RWPE2 (cell line): ENCODE data around the gene LAMA3.

Experiments used
- ATAC-seq: fragments of 200-7000 bp; cut with Tn5 transposase; 3 replicates; pipeline ENCODE4 v1.9.1; 2021; ENCODE audit warnings: low read depth
- DNase-seq: peaks from one replicate; pipeline ENCODE4 v3.0.0-alpha.2; 2020; ENCODE audit warnings: low spot score
- H3K27ac ChIP-seq: fragments of 450-650 bp; 2 replicates; pipeline ENCODE4 v1.5.1; 2017; ENCODE audit warnings: mild to moderate bottlenecking; ENCODE audit not compliant: poor library complexity, severe bottlenecking
- H3K27me3 ChIP-seq: fragments of 250-450 bp; sonication (Bioruptor Pico); 2 replicates; pipeline ENCODE4 v1.5.1; 2021; ENCODE audit warnings: mild to moderate bottlenecking, moderate library complexity; ENCODE audit not compliant: insufficient read depth, poor library complexity, severe bottlenecking
- H3K36me3 ChIP-seq: fragments of 250-450 bp; sonication (Bioruptor Pico); 2 replicates; pipeline ENCODE4 v1.5.1; 2020; ENCODE audit warnings: low read depth, mild to moderate bottlenecking, moderate library complexity
- H3K4me1 ChIP-seq: fragments of 250-450 bp; sonication (Bioruptor Pico); 2 replicates; pipeline ENCODE4 v1.5.1; 2021; ENCODE audit warnings: mild to moderate bottlenecking, moderate library complexity; ENCODE audit not compliant: insufficient read depth, poor library complexity, severe bottlenecking
- H3K4me3 ChIP-seq: fragments of 250-450 bp; sonication (Bioruptor Pico); 2 replicates; pipeline ENCODE4 v1.5.1; 2021; ENCODE audit warnings: mild to moderate bottlenecking, moderate library complexity; ENCODE audit not compliant: severe bottlenecking
- H3K9me3 ChIP-seq: fragments of 250-450 bp; sonication (Bioruptor Pico); 2 replicates; pipeline ENCODE4 v1.5.1; 2021; ENCODE audit warnings: mild to moderate bottlenecking, moderate library complexity; ENCODE audit not compliant: severe bottlenecking
- TF ChIP-seq, protein P1 (sequence below): fragments of 450-650 bp; IDR thresholded peaks from one replicate; pipeline ENCODE4 v1.5.1; 2017; ENCODE audit warnings: mild to moderate bottlenecking, moderate library complexity; ENCODE audit not compliant: poor library complexity, severe bottlenecking

Gene LAMA3

DNA sequence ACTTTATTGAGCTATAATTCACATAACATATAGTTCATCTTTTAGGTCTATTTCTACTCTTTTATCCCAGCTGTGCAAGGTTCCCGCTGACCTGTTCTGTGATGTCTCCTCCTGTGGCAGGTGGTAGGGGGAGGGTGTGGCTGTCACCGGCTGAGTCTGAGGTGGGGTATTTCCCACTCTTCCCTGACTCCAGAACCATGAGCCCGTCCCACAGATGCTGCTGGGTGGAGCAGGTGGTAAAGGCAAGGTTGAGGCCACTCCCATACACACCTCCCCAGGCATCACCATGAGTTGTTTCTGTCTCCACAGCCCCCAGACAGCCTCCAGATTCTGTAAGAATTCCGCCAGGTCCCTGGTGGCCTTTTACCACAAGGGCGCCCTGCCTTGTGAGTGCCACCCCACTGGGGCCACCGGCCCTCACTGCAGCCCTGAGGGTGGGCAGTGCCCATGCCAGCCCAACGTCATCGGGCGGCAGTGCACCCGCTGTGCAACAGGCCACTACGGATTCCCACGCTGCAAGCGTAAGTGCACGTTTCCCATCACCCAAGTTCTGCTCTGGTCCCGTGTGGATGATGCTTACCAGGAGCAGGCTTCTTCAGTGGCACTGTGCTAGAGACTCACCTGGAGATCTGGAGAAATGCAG, 156.9 kb downstream of the LAMA3 start:
- no peaks in the 10 kb centered on the region for H3K9me3 ChIP-seq
- H3K4me3 ChIP-seq: no peak overlapping the region
- peaks cover 40% of the 10 kb centered on the region for H3K4me1 ChIP-seq
- ATAC-seq (no peak), DNase-seq (no peak)
- H3K27me3 ChIP-seq: no peaks in the 10 kb centered on the region
- TF ChIP-seq, protein P1, sequence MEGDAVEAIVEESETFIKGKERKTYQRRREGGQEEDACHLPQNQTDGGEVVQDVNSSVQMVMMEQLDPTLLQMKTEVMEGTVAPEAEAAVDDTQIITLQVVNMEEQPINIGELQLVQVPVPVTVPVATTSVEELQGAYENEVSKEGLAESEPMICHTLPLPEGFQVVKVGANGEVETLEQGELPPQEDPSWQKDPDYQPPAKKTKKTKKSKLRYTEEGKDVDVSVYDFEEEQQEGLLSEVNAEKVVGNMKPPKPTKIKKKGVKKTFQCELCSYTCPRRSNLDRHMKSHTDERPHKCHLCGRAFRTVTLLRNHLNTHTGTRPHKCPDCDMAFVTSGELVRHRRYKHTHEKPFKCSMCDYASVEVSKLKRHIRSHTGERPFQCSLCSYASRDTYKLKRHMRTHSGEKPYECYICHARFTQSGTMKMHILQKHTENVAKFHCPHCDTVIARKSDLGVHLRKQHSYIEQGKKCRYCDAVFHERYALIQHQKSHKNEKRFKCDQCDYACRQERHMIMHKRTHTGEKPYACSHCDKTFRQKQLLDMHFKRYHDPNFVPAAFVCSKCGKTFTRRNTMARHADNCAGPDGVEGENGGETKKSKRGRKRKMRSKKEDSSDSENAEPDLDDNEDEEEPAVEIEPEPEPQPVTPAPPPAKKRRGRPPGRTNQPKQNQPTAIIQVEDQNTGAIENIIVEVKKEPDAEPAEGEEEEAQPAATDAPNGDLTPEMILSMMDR: no peak
- peak overlapping the region; percentile 73 for H3K27ac ChIP-seq
- H3K36me3 ChIP-seq: peaks cover 31% of the 10 kb centered on the region

DNA sequence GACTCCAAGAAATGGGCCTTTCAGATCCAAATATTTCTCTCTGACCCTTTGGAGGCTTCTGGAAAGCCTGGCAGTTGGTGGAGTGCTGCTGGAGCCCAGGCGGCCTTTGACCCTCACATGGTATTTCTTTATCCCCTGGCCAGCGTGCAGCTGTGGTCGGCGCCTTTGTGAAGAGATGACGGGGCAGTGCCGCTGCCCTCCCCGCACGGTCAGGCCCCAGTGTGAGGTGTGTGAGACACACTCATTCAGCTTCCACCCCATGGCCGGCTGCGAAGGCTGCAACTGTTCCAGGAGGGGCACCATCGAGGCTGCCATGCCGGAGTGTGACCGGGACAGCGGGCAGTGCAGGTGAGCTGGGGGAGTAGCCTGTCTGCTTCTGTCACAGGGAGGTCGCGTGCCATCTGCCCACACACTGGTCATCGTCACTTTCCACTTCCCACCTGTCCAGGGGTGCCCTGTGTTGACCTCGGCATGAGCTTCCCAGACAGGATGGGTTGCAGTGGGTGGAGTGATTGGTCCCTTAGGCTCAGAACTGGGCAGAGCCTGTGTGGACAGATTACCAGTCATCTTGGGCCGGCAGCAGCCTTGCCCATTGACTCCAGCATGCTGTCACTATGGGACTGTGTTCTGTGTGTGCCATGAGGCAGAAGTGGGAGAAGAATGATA, 158.2 kb downstream of the LAMA3 start:
- peaks cover 44% of the 10 kb centered on the region for H3K36me3 ChIP-seq

GRCh38 chr18:23849141-23849540, 159.9 kb downstream of the LAMA3 start:
- DNase-seq (no peak), ATAC-seq (peak; percentile 87)
- Histone ChIP-seq H3K9me3 (no peaks in the 10 kb centered on the region), H3K27me3 (no peaks in the 10 kb centered on the region), H3K4me3 (no peak overlapping the region), H3K27ac (peak overlapping the region; percentile 95), H3K36me3 (peaks cover 48% of the 10 kb centered on the region), H3K4me1 (peaks cover 40% of the 10 kb centered on the region)
- TF ChIP-seq, protein P1: no peak

More for the DNA sequence above, 158.2 kb downstream of the LAMA3 start:
- H3K27ac ChIP-seq: peak overlapping the region; percentile 95
- peaks cover 40% of the 10 kb centered on the region for H3K4me1 ChIP-seq
- no peak overlapping the region for H3K4me3 ChIP-seq
- no peak for ATAC-seq
- no peaks in the 10 kb centered on the region for H3K9me3 ChIP-seq
- TF ChIP-seq, protein P1: no peak
- DNase-seq: no peak
- no peaks in the 10 kb centered on the region for H3K27me3 ChIP-seq

- H3K9me3 ChIP-seq: no peaks in the 10 kb centered on the region
- peaks cover 47% of the 10 kb centered on the region for H3K36me3 ChIP-seq
- no peak overlapping the region for H3K4me3 ChIP-seq
- H3K4me1 ChIP-seq: peaks cover 29% of the 10 kb centered on the region
- no peaks in the 10 kb centered on the region for H3K27me3 ChIP-seq
- no peak for DNase-seq
- TF ChIP-seq, protein P1: no peak
- H3K27ac ChIP-seq: peak overlapping the region; percentile 95
- ATAC-seq: no peak
Observed at GRCh38 chr18:23850215-23850614, 161.0 kb downstream of the LAMA3 start.
